Endodermal cell (in vitro differentiated cells): ENCODE results near the gene DLG2. TPM values are rescaled to one million over a fixed set of nuclear protein-coding genes. Genes with fewer than 3 reads are reported as not detected.
A peak's percentile ranks its signal among the peaks of the same experiment; 100 is the strongest.

Experiments
- DNase-seq: peaks from one replicate; pipeline ENCODE4 v3.0.0-alpha.2; 2017
- H3K27ac ChIP-seq: 2 replicates; pipeline ENCODE4 v1.5.1; 2013; ENCODE audit warnings: mild to moderate bottlenecking, low read depth, low read length, moderate library complexity
- H3K27me3 ChIP-seq: 2 replicates; pipeline ENCODE4 v1.6.1; 2013; ENCODE audit warnings: mild to moderate bottlenecking, low read length, moderate library complexity; ENCODE audit not compliant: insufficient read depth, control insufficient read depth, poor library complexity, severe bottlenecking
- H3K36me3 ChIP-seq: 2 replicates; pipeline ENCODE4 v1.7.0; 2013; ENCODE audit warnings: mild to moderate bottlenecking, low read length, moderate library complexity; ENCODE audit not compliant: control insufficient read depth, insufficient read depth
- H3K4me1 ChIP-seq: one replicate; pipeline ENCODE4 v1.7.0; 2013; ENCODE audit warnings: low read length; ENCODE audit not compliant: control insufficient read depth, insufficient read depth
- H3K4me3 ChIP-seq: 2 replicates; pipeline ENCODE4 v1.5.1; 2013; ENCODE audit warnings: mild to moderate bottlenecking, low read length, moderate library complexity
- H3K9ac ChIP-seq: 2 replicates; pipeline ENCODE4 v1.6.1; 2013; ENCODE audit warnings: mild to moderate bottlenecking, low read length, moderate library complexity; ENCODE audit not compliant: poor library complexity, severe bottlenecking; ENCODE audit errors: extremely low read depth
- H3K9me3 ChIP-seq: 2 replicates; pipeline ENCODE4 v1.6.1; 2013; ENCODE audit warnings: mild to moderate bottlenecking, low read length, moderate library complexity; ENCODE audit not compliant: control insufficient read depth
- H3K27ac Mint-ChIP-seq: 2 replicates; pipeline ENCODE4 v1.8.0; 2020; ENCODE audit warnings: mixed read lengths
- H3K27me3 Mint-ChIP-seq: 2 replicates; pipeline ENCODE4 v1.8.0; 2021; ENCODE audit warnings: mild to moderate bottlenecking, mixed read lengths; ENCODE audit not compliant: insufficient read depth
- H3K36me3 Mint-ChIP-seq: 2 replicates; pipeline ENCODE4 v1.8.0; 2020; ENCODE audit warnings: low read depth, mixed read lengths
- H3K4me1 Mint-ChIP-seq: 2 replicates; pipeline ENCODE4 v1.8.0; 2020; ENCODE audit warnings: mixed read lengths
- H3K4me3 Mint-ChIP-seq: 2 replicates; pipeline ENCODE4 v1.8.0; 2020; ENCODE audit warnings: mild to moderate bottlenecking, moderate library complexity, mixed read lengths
- H3K9me3 Mint-ChIP-seq: 2 replicates; pipeline ENCODE4 v1.8.0; 2020; ENCODE audit warnings: mild to moderate bottlenecking, mixed read lengths
- WGBS, 2 experiments: methylation state at CpG; one replicate each; pipeline versions ENCODE4 v1.1.5 to v1.1.7; 2013; ENCODE audit warnings: missing lambda C conversion rate in 2 of 2, mixed read lengths in 1 of 2; ENCODE audit not compliant: insufficient coverage in 1 of 2, insufficient read length in 1 of 2; 5-methylcytosine and 5-hydroxymethylcytosine counted together
- total RNA-seq, 2 donors: library from RNA; stranded (reverse); fragmentation: NEBNext Ultra II Directional in 1 of 2; extraction: Animal tissue kit (Norgen Biotek cat#: 25700) in 1 of 2; gene quantifications; 2 replicates in 1 of 2; 3 replicates in 1 of 2; pipeline ENCODE4 v1.2.1, GENCODE V29; 2021
- TF ChIP-seq, protein P1 (sequence below): fragments of 200-600 bp; sonication (generic); conservative IDR thresholded peaks from 2 replicates; pipeline ENCODE4 v1.5.0; 2021; ENCODE audit warnings: antibody characterized with exemption, mild to moderate bottlenecking

DLG2 gene
- total RNA-seq, 2 donors from 2014 or later: 9.6 to 10.6 TPM

DNA sequence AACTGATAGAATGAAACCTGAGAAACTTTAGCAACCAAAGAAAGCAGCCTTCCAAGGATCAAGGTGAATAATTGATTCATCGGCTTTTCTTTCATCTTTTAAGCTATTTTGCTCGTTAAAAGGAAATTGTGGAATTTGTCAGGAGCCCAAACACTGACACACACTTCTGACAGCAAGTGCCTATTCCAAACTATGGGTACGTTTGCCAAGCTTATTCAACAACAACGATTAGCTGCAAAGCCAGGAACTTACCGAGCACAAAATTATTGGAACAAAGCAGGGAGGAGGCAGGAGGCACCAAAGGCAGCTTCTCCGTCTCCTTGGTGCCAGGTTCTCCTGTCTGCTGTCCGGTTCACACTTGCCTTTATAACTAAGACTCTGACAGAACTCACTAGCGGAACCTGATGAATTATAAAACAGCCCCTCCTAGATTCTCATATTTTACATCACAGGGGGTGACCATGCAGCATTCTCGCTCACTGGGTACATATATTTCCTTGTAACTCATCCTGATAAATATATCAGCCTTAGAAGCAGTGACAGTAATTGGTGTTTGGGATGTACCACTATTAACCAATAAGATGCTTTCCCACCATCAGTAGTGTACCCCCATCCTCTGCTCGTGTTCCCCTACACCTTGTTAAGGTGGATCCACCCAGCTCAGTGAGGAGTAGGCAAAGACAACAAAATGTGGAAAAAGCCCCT lies 1945.1 kb downstream of the DLG2 start:
- H3K4me3 ChIP-seq: no peak overlapping the region
- H3K9me3 ChIP-seq: no peaks in the 10 kb centered on the region
- 90 to 96% methylated on average over 2 to 10 of the region's 10 CpGs for WGBS, 2 experiments
- Mint-ChIP-seq H3K36me3 (no peaks in the 10 kb centered on the region), H3K27ac (no peak overlapping the region), H3K4me3 (no peak overlapping the region), H3K4me1 (peaks cover 37% of the 10 kb centered on the region), H3K27me3 (peaks cover 18% of the 10 kb centered on the region), H3K9me3 (no peaks in the 10 kb centered on the region)
- TF ChIP-seq, protein P1, sequence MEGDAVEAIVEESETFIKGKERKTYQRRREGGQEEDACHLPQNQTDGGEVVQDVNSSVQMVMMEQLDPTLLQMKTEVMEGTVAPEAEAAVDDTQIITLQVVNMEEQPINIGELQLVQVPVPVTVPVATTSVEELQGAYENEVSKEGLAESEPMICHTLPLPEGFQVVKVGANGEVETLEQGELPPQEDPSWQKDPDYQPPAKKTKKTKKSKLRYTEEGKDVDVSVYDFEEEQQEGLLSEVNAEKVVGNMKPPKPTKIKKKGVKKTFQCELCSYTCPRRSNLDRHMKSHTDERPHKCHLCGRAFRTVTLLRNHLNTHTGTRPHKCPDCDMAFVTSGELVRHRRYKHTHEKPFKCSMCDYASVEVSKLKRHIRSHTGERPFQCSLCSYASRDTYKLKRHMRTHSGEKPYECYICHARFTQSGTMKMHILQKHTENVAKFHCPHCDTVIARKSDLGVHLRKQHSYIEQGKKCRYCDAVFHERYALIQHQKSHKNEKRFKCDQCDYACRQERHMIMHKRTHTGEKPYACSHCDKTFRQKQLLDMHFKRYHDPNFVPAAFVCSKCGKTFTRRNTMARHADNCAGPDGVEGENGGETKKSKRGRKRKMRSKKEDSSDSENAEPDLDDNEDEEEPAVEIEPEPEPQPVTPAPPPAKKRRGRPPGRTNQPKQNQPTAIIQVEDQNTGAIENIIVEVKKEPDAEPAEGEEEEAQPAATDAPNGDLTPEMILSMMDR: no peak
- peaks cover 11% of the 10 kb centered on the region for H3K27me3 ChIP-seq
- H3K27ac ChIP-seq: peak overlapping the region; percentile 52
- no peaks in the 10 kb centered on the region for H3K36me3 ChIP-seq
- H3K4me1 ChIP-seq: peaks cover 11% of the 10 kb centered on the region
- H3K9ac ChIP-seq: no peak overlapping the region
- no peak for DNase-seq

DNA sequence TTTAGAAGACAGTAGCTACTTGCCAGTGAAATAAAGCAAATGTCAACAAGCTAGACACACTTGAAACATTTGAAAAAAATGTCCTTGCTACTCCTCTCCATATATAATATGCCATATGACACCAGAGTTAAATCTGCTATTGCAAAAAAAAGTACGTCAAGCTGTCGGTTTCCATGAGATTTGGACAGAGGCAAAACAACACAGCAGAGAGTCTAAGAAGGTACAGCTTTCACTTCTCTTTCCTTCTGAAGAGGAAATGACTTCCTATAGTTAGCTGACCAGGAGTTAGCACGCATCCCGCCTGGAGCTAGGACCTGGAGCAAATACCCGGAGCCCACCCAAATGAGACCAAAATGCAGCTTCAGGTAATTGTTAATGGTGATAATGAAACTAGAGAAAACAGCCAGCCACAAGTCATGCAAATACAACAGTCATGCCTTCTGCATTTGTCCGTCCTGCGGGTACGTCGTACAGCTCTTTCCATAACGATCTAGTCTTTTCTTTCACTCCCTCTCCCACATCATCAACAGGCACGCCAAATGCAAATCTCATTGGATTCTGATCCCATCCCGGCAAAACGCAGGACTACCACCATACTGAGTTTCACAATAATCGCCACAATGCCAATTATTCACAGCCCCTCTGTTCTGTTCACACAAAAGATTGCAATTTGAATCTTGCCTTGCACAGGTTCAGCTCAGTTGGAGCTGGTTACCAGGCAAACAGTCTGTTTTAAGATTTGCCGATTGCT lies 1945.9 kb downstream of the DLG2 start:
- H3K27ac ChIP-seq: peak overlapping the region; percentile 52
- TF ChIP-seq, protein P1: no peak
- Mint-ChIP-seq H3K36me3 (no peaks in the 10 kb centered on the region), H3K27me3 (peaks cover 18% of the 10 kb centered on the region), H3K9me3 (no peaks in the 10 kb centered on the region), H3K4me1 (peaks cover 40% of the 10 kb centered on the region), H3K4me3 (no peak overlapping the region), H3K27ac (no peak overlapping the region)
- H3K9me3 ChIP-seq: no peaks in the 10 kb centered on the region
- peaks cover 11% of the 10 kb centered on the region for H3K4me1 ChIP-seq
- H3K27me3 ChIP-seq: peaks cover 11% of the 10 kb centered on the region
- H3K36me3 ChIP-seq: no peaks in the 10 kb centered on the region
- no peak overlapping the region for H3K9ac ChIP-seq
- 82 to 92% methylated on average over 11 to 15 of the region's 15 CpGs for WGBS, 2 experiments
- H3K4me3 ChIP-seq: no peak overlapping the region
- no peak for DNase-seq

DNA sequence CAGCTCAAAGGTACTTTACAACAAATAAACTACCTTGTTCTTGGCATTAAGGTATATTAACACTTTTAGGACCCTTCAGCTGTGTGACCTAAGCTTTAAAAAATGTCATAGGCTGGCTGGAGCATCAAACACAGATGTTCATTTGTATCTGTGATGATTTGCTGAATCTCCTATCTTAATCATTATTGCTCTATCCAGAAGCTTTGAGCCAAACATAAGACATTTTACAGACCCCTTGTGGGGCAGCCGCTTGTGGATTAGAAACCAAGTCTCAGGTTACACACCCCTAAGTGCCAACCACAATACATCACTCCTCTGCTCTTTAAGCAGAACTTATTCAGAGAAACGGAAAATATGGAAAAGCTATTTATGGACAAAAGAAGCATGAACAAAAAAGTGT lies 1946.8 kb downstream of the DLG2 start:
- peaks cover 11% of the 10 kb centered on the region for H3K27me3 ChIP-seq
- H3K36me3 ChIP-seq: no peaks in the 10 kb centered on the region
- WGBS, 2 experiments: 70% methylated on average over 1 of the region's 2 CpGs; no CpG with 5 or more reads in 1 of the 2 experiments
- no peak overlapping the region for H3K9ac ChIP-seq
- H3K4me3 ChIP-seq: no peak overlapping the region
- H3K36me3 Mint-ChIP-seq: no peaks in the 10 kb centered on the region
- no peaks in the 10 kb centered on the region for H3K9me3 Mint-ChIP-seq
- no peak overlapping the region for H3K27ac ChIP-seq
- H3K4me3 Mint-ChIP-seq: no peak overlapping the region
- H3K9me3 ChIP-seq: no peaks in the 10 kb centered on the region
- DNase-seq: no peak
- peaks cover 11% of the 10 kb centered on the region for H3K4me1 ChIP-seq
- peaks cover 15% of the 10 kb centered on the region for H3K27me3 Mint-ChIP-seq
- H3K27ac Mint-ChIP-seq: no peak overlapping the region
- TF ChIP-seq, protein P1: no peak
- peaks cover 40% of the 10 kb centered on the region for H3K4me1 Mint-ChIP-seq
